Renal cortex interstitium (tissue), 11 donors: ENCODE data around the gene CLDN5. TPM values are rescaled to one million over a fixed set of nuclear protein-coding genes. Genes with fewer than 3 reads are reported as not detected.
"Not testable (repeated sequence)": the region's sequence is repeated elsewhere in the genome, so short reads cannot be mapped to it uniquely, and the experiment has no call there.

Experiments used
- DNase-seq, 11 donors: peaks; one replicate each; pipeline ENCODE4 v3.0.0-alpha.2; 2013; ENCODE audit warnings: low read depth in 9 of 11, low spot score in 4 of 11; ENCODE audit errors: extremely low read depth in 1 of 11
- polyA plus RNA-seq, 3 donors: library from polyadenylated mRNA; unstranded; fragments of 120-200 nt; gene quantifications; one replicate each; pipeline ENCODE4 v1.2.1, GENCODE V29; 2013; ENCODE audit not compliant: insufficient read length in 3 of 3

The CLDN5 gene
- polyA plus RNA-seq, 3 donors = 16.3 to 40.9 (median 40.7) TPM

- no peak for DNase-seq
Measured at GRCh38 chr22:19556963-19557545, 32.8 kb upstream of the CLDN5 start.

- no peak for DNase-seq
Measured at GRCh38 chr22:19555651-19556050, 31.4 kb upstream of the CLDN5 start.

GRCh38 chr22:19554834-19555404, 30.7 kb upstream of the CLDN5 start:
- peak in 1 of 11 donors; percentile 5 for DNase-seq

- DNase-seq = no peak
Measured at GRCh38 chr22:19553201-19553600, 29.0 kb upstream of the CLDN5 start.

- DNase-seq = no peak
Measured at GRCh38 chr22:19550382-19550781, 26.2 kb upstream of the CLDN5 start.

- DNase-seq = no peak
Measured at GRCh38 chr22:19549428-19549827, 25.2 kb upstream of the CLDN5 start.

- no peak for DNase-seq
Measured at GRCh38 chr22:19548964-19549363, 24.8 kb upstream of the CLDN5 start.

GRCh38 chr22:19548427-19548826, 24.2 kb upstream of the CLDN5 start:
- not testable (repeated sequence) for DNase-seq

GRCh38 chr22:19547620-19548019, 23.4 kb upstream of the CLDN5 start:
- no peak for DNase-seq

- DNase-seq = no peak
Measured at GRCh38 chr22:19546680-19547079, 22.5 kb upstream of the CLDN5 start.

- DNase-seq = no peak
Measured at GRCh38 chr22:19545935-19546207, 21.7 kb upstream of the CLDN5 start.

GRCh38 chr22:19543970-19544708, 19.9 kb upstream of the CLDN5 start:
- DNase-seq = no peak

- no peak for DNase-seq
Measured at GRCh38 chr22:19540394-19540793, 16.2 kb upstream of the CLDN5 start.

GRCh38 chr22:19537941-19538488, 13.8 kb upstream of the CLDN5 start:
- no peak for DNase-seq

- no peak for DNase-seq
Measured at GRCh38 chr22:19536564-19536963, 12.4 kb upstream of the CLDN5 start.

GRCh38 chr22:19535001-19535400, 10.8 kb upstream of the CLDN5 start:
- no peak for DNase-seq

- no peak for DNase-seq
Measured at GRCh38 chr22:19533857-19534256, 9.6 kb upstream of the CLDN5 start.

GRCh38 chr22:19533049-19533626, 8.9 kb upstream of the CLDN5 start:
- DNase-seq = no peak

GRCh38 chr22:19531327-19531726, 7.1 kb upstream of the CLDN5 start:
- DNase-seq = not testable (repeated sequence)

GRCh38 chr22:19530751-19531150, 6.5 kb upstream of the CLDN5 start:
- DNase-seq = no peak
